Raji (cell line): ENCODE measurements around the gene KDELR1.
A peak's percentile ranks its signal among the peaks of the same experiment; 100 is the strongest.

Experiments used
- POLR2A ChIP-seq: IDR thresholded peaks from 2 replicates; pipeline ENCODE4 v1.6.1; 2011; ENCODE audit warnings: low read depth, low read length, control low read depth; ENCODE audit not compliant: insufficient read depth

KDELR1 gene

DNA sequence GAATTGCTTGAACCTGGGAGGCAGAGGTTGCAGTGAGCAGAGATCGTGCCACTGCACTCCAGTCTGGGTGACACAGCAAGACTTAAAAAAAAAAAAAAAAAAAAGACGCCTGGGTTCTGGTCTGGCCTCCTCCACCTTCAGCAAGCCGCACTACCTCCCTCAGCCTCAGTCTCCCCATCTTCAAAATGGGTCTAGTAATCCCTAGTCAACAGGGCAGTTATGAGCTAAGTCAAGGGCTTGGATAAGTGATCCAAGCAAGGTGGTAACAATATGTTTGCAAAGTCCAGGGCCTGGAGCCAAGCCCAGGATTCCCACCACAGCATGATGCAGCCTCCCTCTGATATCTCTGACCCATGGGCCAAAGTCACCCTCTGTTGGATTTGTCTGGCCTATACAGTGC lies 4.4 kb downstream of the KDELR1 start:
- TF ChIP-seq POLR2A = no peak

DNA sequence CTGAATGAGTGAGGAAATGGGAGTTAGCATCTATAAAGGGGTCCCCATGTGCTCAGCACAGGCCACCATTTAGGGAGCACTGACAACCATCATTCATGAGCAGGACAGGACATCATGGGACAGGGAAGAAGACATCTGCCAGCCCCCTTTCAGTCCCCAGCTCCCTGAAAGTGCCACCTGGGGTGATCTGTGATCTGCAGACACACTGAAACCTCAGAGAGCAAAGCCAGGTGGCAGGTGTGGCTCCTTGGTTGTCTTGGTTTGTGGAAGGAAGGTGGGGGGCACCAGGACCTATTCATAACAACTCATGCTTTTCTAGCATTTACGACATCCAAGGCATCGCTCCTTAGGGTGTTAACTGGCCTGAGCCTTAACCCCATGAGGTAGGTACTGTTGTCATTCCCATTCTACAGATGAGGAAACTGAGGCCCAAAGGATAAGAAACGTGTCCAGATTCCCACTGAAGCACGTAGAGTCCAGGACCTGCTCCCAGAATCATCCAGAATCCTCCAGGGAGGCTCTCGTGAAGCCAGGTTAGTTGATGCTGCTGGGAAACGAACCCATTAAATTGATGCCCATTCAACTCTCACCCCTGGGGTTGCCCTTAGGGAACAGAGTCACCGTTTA lies 5.8 kb downstream of the KDELR1 start:
- no peak for TF ChIP-seq POLR2A

DNA sequence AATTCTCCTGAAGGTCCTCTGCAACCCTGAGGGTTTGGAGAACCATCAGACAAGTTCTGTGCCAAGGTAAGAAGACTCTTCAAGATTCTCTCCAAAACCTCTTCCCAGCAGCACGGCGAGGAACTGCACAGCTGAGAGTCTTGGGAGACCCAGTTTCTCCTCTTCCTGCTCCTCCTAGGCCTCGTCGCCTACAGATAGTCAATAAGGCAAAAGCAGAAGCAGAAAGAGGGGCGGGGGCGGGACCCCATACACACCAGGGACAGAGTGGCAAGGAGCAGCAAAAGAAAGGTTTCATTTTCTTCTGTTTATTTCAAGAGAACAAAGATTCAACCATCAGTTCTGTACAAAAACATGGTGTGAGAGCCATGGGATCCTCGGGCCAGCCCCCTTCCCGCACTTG lies 9.1 kb downstream of the KDELR1 start:
- TF ChIP-seq POLR2A = no peak

DNA sequence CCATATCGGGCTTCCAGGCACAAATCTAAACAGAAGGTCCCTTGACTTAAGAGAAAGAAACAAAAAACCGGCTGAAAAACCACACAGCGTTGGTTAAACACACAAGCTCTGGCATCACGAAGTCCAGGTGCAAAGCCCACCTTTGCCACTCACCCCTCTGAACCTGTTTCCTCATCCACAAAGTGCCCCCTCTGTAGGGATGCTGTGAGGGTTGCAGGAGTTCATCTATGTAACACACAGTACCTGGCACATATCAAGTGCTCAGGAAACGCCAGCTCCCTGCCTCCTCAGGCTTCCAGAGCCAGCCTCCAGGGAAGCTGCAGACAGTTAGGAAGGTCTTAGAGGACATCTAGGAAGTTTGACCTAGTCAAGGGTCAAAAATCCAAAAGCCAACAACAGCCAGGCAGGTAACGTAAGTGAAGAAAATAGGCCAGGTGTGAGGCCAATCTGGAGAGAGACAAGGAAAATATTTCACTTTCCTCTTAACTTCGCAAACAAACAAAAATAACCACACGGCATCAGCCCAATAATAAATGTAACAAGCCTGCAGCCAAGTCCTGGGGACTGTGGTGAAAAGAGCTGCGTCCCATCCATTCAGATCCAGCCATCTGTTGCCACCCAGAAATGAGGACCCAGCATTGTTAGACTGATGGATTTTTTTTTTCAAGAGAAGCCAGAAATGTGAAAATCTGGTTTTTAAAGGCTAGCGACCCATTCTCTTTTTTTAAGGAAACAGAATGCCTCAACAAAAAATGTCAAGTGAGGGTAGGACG lies 10.0 kb downstream of the KDELR1 start:
- TF ChIP-seq POLR2A = no peak

DNA sequence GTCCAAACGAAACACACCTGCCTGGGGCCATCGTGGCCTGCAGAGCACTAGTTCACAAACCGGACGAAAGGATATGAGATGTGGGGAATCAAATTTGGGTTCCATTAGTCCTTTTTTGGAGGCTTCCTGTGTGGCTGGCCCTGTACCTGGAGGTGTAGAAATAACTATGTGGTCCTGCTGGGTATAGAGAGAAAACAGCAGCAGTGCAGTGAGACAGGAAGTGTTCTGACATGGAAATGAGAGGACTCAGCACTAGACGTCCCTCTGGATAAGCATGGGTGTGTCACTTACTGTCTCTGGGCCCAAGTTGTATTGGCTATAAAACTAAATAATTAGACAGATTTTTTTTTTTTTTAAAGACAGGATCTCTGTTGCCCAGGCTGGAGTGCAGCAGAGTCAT lies 12.3 kb downstream of the KDELR1 start:
- no peak for TF ChIP-seq POLR2A

DNA sequence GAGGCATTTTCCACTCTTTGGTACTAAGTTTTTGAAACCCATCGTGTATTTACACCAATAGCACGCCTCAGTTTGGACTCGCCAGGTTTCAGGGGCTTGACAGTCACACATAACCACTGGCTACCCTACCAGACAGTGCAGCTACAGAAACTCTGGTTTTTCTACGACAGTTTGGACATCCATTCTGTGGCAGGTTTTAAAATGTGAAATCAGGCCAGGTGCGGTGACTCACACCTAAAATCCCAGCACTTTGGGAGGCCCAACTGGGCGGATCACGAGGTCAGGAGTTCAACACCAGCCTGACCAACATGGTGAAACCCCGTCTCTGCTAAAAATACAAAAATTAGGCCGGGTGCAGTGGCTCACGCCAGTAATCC lies 13.2 kb downstream of the KDELR1 start:
- no peak for TF ChIP-seq POLR2A

DNA sequence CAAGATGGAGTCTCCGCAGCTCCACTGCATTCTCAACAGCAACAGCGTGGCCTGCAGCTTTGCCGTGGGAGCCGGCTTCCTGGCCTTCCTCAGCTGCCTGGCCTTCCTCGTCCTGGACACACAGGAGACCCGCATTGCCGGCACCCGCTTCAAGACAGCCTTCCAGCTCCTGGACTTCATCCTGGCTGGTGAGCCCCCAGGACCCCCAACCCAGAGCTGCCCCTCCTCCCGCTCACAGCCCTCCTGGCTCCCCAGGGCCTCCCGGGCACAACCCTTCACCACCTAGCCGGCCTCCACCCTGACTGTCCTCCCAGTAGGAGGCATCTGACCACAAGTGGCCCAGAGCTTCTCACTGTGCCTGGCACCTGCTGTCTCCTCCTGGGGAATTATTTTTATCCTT lies 17.8 kb downstream of the KDELR1 start:
- TF ChIP-seq POLR2A = no peak

DNA sequence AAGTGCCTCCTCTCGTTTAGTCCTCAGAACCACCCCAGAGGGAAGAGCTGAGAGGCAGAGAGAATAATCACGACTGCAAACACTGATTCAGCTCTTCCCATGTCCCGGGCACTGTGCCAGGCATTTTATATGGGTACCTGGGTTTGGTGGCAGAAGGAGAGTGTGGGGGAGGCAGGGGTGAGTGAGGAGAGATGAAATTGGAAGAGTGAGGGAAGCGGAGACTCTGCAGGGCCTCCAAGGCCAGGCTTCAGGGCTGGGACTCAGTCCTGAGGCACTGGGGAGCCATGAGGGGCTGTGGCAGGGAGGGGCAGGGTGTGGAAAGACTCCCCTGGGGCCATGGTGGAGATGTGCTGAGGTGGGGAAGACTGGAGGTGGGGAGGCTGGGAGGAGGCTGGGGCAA lies 18.4 kb downstream of the KDELR1 start:
- TF ChIP-seq POLR2A = no peak

DNA sequence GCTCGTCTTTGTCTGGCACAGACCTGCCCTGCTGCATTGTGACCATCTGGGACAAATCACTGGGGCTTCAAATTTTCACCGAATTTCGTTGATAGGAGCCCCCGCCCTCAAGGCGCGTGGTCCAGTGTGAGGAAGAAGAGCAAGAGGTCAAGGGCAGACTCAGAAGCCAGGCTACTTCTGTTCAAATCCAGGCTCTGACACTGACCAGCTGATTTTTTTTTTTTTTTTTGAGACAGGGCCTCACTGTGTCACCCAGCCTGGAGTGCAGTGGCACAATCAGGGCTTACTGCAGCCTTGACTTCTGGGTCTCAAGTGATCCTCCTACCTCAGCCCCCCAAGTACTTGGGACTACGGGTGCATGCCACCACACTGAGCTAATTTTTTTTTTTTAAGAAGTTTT lies 20.0 kb downstream of the KDELR1 start:
- no peak for TF ChIP-seq POLR2A

DNA sequence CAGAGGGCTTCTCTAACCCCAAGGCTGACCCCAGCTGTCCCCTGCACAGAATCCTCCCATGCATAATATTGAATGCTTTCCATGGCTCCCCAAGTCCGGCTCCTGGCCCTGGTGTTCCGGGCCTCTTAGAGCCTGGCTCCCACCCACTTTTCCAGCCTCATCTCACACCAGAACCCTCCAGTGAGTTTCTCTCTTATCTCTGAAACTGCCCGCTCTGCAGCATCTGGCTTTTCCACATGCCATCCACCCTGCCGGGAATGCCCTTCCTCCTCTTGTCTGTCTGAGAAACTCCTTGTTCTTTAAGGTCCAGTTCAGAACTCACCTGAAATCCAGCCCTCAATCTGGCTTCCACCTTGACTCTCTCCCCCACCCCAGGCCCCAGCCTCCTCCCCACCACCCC lies 20.4 kb downstream of the KDELR1 start:
- no peak for TF ChIP-seq POLR2A

DNA sequence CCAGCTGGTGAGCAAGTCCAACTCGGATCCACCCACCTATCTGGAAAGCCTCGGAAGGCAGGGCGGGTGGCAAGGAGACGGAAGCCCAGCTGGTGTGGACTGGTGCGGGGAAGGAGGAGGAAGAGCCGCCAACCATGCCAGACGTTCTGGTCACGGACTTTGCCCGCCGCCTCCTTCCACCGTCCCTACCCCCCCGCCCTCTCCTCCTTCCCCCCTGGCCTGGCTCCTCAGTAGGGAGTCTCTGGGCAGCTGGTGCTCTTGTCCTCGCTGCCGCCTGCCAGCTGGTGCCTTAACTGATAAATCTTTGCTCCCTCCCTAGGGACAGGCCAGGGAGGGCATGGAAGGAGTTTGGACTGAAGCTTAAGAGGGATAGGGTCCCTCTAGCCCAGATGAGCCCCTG lies 22.4 kb downstream of the KDELR1 start:
- TF ChIP-seq POLR2A = no peak

DNA sequence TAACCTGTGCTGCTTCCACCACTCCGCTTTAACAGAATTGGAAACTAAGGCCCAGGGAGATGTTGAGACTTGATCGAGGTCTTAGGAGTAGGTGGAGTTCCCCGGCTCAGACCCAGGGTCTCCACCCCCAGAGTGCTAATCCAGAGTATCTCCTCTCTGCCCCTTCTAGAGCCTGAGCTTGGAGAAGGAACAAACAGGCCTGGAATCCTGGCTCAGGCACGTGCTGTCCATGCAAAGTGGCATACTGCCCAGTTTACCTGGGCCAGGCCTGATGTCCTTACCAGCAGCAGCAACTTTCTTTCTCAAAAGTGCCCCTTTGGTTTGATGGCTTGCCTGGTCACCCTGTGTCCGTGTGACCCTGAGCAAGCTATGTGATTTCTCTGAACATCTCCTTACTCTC lies 23.5 kb downstream of the KDELR1 start:
- no peak for TF ChIP-seq POLR2A

DNA sequence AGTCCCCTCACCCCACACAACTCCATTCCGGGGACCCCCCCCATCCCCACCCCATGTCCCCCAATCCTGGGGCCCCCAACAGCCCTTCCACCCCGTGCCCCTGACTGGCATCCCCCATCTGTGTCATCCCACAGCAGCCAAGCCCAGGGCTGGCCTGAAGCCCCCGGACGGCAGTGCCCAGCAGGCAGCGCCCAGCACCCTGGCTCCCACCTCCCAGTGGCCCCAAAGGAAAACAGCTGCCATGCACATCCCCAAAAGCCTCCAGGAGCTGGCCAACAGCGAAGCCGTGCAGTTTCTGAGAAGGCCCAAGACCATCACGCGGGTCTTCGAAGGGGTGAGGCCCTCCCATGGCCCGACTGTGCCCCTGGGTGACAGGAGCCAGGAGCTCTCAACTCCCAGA lies 25.7 kb downstream of the KDELR1 start:
- no peak for TF ChIP-seq POLR2A

DNA sequence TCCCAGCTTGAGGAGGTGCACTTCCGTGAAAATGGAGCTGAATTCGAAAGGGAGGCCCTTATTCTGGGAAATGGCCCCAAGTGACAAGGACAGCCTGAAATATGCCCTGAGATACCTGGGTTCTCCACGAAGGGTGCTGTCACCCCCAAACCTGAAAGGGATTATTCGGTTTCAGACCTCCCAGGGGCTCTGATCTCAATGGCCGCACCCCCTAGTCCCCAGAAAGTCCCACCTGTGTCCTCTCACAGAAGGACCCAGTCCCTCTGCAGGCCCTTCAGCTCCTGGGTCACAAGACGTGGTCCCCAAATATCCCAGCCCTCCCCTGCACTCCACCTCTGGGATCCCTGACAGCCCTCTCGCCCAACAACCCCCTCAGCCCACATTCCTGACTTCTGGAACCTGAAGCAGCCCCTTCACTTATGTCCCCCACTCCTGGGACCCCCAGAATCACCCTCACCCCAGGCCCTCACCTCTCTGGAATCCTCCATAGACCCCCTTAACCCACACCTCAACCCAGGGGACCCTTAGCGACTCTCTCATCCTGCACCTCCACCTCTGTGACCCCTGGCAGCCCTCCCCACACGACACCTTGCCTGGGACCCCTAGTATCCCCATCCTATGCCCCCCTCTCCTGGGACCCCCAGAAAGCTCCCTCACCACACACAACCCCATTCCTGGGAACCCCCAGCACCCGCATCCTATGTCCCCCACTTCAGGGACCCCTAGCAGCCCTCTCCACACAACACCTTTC lies 26.6 kb downstream of the KDELR1 start:
- TF ChIP-seq POLR2A = no peak; the same call in 1 of the 2 replicates

DNA sequence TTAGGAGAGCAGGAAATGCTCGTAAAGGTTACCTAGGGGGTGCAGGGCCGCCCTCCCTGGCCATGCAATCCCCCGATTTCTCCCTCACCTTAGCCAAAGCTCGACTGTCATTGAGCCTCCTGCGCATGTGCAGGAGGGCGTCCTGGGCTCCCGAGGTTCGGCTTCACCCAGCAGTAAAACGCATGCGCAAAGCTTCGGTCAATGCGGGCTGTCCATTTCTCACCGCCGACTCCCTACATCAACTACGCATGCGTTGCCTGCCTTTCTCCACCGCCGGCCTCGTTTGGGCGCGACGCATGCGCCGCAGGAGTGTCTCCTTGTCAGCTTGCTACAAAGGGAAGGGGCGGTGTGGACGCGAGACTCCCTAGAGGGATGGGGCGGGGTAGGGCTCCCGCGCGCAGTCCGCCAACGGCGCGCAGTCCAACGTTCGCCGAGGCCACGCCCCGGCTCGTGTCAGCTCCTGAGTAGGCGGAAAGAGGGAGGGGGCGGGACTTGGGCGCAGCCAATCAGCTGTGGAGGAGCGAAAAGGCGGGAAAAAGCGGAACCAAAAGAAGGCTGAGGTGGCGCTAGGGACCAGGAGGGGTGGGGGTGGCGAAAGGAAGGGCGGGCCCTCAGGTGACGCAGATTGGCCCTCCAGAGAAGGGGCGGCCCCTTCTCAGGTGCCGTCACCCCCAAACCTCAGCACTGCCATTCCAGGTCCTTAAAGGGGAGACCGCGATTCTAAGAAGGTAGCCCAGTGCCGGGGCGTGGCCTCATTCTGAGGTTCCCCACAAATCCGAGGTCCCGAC lies 27.3 kb downstream of the KDELR1 start, which contains the start of the genes SYNGR4 and TMEM143:
Gene SYNGR4 (plus strand): TSS at position 558 of the 788 bp plus-strand sequence. CDS start 1,476 bp downstream, outside the sequence.
Gene TMEM143 (minus strand): TSS at position 131 of the 788 bp plus-strand sequence. CDS start 20 bp downstream, at position 111.
- peak; percentile 89 for TF ChIP-seq POLR2A
